Fibroblast of upper back skin (primary cell): ENCODE data around the gene NSF.
"Not testable (repeated sequence)": the region's sequence is repeated elsewhere in the genome, so short reads cannot be mapped to it uniquely, and the experiment has no call there.

Experiments used
- DNase-seq: peaks from one replicate; pipeline ENCODE4 v3.0.0-alpha.2; 2013

Gene NSF

DNA sequence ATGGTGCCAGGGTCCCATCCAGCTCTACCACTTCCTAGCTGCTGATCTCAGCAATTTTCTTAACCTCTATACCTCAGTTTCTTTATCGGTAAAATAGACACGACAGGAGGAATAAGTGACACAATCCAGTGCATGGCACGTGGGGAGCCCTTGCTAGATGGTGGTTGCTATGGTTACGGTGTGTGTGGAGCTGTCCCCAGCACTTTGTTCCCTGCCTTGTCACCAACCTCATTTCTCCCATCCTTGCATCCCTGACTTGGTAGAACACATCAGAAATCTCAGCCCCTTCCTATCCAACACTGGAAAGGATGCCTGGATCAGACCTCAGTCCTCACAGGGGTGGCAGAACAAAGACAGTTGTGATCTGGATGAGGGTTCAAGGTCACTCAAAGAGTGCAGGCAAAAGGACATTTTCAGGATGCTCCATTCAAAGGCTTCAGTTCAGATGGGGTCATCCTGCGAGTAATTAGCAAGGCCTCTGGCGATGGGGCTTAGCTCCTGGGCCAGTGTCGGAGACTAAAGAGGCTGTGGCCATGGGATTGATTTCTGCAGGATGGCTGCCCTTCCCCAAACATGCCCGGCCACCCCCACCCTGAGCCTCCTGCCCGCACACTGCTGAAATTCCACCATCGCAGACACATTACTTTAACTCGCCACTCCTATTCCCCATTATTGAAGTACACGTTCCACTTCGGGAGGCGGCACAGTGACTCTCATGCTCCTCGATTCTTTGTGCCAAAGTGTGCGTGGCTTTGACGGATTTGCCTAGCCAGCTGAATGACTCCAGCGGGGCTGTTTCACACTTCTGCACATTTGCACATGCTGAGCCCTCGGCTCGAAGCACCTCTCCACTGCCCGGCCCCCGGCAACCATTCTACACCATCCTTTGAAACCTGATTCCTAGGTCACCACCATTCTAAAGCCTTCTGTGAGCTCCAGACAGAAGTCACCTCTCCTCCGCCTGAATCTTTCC, 187.8 kb downstream of the NSF start:
- no peak for DNase-seq

- DNase-seq: no peak
Measured at GRCh38 chr17:46780003-46780373, 189.5 kb downstream of the NSF start.

DNA sequence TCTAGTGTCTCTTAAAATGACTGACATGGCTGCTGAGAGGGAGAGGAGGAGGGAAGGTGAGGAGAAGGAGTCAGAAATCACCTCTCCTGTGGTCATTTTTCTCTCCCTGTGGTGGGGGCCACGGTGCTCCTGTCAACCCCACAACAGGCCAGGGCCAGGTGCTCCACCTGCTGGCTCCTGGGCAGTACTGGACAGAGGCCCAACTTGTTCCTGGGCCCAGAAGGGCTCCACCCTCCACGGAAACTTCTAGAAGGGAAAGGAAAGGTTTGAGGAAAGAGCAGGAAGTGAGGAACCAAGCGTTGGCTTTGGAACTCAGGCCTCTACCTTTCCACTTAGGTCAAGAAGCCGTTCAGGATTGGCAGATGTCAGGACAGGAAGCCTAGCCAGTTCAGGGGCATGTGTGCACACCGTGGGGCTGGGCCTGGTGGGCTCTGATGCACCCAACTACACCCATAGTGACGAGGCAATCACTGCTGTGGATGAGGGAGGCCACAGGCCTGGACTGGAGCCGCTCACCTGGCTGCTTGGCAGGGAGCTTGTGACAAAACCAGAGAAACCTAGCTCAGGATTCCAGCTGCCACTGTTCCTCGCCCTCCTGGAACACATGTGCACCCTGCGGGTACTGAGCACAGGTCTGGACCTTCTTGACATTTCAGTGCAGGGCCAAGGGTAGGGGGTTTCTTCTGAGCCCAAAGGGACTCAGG, 191.9 kb downstream of the NSF start:
- DNase-seq: peak; percentile 29

DNA sequence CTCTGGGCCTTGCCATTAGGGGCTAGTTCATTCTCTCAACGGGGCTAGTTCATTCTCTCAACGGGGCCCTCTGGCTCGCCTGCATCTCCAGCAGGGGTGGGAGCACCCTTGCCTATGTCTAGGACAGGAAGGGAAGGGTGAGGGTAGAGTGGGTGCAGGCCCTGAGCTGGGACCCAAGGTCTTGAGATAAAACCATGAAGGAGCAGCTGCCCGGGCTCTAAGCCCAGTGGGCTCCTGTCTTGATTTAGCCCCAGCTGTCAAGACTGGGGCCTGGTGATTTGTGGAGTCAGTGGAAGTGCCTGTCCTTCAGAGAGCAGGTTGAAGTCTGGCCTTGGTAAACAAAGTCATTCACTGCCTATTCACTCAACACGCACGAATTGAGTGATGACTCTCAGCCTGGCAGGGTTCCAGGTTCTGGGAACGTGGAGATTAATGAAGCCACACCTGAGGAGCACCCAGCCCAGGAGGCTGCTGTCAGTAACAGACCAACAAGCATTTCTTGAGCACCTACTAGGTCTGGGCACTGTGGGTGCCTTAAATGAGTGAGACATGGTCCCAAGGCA, 192.6 kb downstream of the NSF start:
- DNase-seq: no peak

- DNase-seq: no peak
Measured at GRCh38 chr17:46785696-46786095, 195.2 kb downstream of the NSF start.

DNA sequence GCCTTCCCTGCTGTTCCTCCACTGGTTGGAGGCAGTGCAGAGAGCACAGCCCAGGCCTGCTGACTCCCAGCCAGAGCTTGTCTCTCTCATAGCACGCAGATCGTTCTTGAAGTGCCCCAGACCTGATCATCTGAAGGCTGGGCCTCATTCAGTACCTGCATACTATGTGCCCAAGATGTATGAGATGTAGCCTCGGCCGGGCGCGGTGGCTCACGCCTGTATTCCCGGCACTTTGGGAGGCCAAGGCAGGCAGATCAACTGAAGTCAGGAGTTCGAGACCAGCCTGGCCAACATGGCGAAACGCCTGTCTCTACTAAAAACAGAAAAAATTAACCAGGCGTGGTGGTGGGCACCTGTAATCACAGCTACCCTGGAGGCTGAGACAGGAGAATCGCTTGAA, 197.0 kb downstream of the NSF start:
- no peak for DNase-seq

GRCh38 chr17:46788300-46788699, 197.8 kb downstream of the NSF start:
- no peak for DNase-seq

DNA sequence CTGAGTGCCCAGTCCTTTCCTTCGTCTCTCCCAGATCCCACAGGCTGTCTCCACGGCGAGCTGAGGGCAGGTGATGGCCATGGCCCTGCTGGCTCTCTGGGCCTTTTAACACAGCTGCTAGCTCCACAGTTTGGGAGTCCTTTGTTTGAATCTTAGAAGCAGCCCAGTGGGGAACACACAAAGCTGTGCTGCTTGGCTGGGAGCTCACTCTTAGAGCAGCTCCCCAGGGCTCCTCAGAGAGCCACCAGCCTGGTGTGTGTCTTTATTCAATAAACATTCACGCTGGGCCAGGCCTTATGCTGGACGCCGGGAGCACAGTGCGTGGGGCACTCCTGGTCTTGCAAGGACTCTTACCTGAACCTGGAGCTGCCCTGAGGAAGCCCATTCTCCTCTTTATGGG, 198.3 kb downstream of the NSF start:
- DNase-seq: no peak

DNA sequence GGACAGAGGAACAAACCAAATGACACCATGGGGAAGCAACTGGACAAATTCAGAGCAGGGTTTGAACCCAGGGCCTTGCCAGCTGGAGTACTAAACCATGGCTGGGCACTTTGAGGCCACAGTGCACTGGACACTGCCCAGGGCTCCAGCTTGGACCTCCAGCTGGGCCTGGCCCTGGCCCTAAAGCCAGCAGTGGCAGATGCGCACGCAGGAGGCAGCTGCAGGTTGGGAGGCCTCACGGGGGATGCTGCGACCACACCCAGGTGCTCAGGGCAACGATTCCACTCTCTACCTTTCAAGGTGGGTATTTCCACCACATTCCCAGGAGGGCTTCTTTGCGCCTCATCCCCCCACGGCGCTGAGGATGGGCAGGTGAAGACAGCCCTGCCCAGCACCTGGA, 199.1 kb downstream of the NSF start:
- DNase-seq: no peak

- no peak for DNase-seq
Measured at GRCh38 chr17:46790216-46790615, 199.7 kb downstream of the NSF start.

DNA sequence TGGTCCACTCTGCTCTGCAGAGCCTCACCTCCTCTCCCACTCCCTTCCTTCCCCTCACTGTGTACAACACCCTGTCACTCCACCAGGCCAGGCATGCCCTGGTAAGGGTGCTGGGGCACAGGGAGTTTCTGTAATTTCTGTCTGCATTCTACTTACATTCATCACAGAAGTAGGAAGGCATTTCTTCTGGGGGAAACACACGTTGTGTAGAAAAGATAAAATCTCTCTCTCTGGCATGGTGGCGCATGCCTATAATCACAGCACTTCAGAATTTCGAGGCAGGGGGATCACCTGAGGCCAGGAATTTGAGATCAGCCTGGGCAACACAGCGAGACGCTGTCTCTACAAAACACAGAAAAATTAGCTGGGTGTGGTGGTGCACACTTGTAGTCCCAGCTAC, 201.1 kb downstream of the NSF start:
- DNase-seq: no peak

- no peak for DNase-seq
Measured at GRCh38 chr17:46792071-46792470, 201.6 kb downstream of the NSF start.

DNA sequence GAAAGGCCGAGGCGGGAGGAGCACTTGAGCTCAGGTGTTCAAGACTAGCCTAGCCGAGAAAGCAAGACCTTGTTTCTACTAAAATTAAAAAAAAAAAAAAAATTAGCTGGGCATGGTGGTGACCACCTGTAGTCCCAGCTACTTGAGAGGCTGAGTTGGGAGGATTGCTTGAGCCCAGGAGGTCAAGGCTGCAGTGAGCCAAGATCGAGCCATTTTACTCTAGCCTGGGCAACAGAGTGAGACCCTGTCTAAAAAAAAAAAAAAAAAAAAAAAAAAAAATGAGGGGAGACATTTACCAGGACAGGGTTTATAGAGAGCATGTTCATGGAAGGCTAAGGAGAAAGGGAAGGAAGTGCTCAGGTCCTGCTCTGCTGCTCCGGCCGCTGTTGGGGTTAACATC, 202.6 kb downstream of the NSF start:
- not testable (repeated sequence) for DNase-seq

DNA sequence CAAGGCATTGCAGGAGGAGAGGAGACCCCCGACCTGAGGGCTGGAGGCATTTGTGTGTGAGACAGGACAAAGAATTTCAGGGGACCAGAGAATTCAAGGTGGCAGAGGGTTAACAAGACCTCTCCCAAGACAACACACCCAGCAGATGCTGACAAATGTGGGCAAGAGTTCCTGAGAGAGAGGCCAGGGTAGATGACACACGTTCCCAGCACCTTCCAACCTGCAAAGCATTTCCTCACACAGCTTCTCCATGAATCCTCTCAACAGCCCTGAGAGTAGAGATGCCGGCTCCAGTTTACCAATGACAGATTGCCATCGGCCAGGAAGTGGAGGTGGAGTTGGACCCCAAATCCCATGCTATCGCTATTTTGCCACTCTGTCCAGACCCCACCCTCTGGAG, 203.1 kb downstream of the NSF start:
- DNase-seq: no peak

- no peak for DNase-seq
Measured at GRCh38 chr17:46794318-46794717, 203.8 kb downstream of the NSF start.

GRCh38 chr17:46795379-46795952, 205.0 kb downstream of the NSF start:
- DNase-seq: no peak

GRCh38 chr17:46796084-46796483, 205.6 kb downstream of the NSF start:
- DNase-seq: no peak

DNA sequence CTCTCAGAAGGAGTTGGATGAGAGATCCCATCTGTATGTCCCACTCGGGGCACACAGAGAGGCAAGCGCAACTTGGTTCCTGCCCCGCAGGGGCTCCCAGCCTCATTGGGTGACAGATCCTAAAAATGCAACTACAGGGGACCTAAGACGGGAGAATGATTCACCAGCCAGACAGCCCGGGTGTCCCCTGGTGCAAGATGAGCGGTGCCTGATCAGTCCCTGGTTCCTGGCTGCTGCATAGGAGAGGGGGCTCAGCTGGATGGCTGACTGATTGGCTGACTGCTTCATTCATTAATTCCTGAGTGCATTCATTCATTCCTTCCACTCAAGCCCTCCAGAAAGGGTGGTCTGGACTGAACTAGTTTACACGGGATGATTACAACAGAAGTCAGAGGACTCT, 206.1 kb downstream of the NSF start:
- DNase-seq: no peak

GRCh38 chr17:46796956-46797530, 206.6 kb downstream of the NSF start:
- DNase-seq: no peak

DNA sequence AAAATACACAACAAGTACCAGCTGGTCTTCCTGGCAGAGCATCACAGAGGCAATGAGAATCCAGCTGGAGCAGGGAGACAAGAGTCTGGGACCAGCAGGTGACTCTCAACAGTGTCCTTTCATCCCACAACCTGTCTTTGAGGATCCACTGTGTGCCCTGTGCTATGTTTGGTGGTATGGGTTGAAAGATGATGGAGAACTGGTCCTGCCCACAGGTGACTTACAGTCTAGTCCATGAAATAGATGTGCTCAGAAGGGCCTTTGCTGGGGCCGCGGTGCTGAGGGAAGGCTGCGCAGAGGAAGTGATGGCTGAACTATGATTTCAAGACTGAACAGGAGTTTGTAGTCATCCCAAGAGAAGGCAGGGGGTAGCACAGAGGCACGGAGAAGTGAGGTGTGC, 210.1 kb downstream of the NSF start:
- DNase-seq: no peak

- no peak for DNase-seq
Measured at GRCh38 chr17:46802800-46803199, 212.3 kb downstream of the NSF start.

GRCh38 chr17:46803544-46803943, 213.1 kb downstream of the NSF start:
- DNase-seq: no peak

DNA sequence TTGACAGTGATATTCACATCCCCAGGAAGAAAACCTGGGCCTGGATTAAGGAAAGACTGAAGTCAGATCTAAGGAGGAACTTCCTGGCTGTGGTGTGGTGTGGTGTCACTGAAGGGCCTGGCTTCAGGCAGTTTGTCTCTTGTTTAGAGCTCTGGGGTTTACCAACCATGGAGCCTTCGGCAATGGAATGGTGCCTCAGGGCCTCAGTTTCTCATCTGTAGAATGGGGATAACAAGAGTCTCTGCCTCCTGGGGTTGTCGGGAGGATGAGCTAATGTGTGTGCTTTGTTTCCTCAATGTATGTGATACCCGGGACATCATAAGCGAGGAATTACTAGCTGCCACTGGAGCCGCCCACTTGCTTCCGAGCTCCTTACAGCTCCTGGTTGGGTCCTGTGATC, 215.3 kb downstream of the NSF start:
- DNase-seq: no peak
